Measurements from ENCODE around the gene LARGE1.

DNA sequence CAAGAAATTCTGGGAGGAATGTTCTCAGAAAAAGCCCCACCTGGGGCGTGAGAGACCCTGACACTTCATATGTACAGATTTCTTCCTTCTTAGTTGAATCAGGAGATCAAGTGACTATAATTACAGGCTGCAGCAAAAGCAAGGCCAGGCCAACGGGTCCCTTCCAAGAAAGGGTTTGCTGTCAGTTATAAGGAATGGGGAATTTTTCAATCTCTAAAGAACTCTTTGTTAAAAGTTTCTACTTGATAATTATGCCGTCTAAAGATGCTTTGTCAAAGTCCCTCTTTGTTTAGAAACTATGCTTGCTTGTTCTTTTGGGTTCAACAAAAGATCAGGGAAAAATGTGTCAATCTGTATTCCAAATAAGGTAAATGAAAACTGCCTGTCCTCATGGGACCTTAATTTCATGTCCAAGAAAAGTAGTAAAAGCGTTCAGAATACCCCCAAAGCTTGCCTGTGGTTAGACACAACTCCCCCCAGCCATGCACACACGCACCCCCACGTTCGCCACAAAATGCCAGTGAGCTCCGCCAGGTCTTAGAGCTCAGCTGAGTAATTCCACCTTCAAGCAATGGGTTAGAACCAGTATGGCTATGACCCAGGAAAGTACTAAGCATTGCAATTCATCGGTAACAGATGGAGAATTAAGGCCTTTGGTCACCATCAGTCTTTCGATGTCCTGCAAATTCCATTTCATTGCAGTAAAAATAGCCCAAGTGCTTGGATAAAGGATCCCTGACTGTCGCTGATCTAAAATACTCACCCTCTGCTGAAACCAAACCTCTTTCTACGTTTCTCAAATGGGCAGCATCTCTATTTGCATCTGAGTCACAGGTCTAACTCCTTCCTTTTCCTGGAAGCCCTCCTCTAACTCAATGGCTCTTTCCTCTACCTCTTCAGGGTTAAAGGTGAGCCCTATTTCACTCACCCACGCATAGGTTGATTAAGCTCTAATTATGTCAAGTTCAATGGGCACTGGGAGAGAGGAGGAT, 442.9 kb downstream of the LARGE1 start:
- TF ChIP-seq, protein P1, sequence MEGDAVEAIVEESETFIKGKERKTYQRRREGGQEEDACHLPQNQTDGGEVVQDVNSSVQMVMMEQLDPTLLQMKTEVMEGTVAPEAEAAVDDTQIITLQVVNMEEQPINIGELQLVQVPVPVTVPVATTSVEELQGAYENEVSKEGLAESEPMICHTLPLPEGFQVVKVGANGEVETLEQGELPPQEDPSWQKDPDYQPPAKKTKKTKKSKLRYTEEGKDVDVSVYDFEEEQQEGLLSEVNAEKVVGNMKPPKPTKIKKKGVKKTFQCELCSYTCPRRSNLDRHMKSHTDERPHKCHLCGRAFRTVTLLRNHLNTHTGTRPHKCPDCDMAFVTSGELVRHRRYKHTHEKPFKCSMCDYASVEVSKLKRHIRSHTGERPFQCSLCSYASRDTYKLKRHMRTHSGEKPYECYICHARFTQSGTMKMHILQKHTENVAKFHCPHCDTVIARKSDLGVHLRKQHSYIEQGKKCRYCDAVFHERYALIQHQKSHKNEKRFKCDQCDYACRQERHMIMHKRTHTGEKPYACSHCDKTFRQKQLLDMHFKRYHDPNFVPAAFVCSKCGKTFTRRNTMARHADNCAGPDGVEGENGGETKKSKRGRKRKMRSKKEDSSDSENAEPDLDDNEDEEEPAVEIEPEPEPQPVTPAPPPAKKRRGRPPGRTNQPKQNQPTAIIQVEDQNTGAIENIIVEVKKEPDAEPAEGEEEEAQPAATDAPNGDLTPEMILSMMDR (IDR thresholded peaks at IDR 0.05) = no peak
- TF ChIP-seq POLR2A (IDR thresholded peaks at IDR 0.05) = no peak
